Measurements from ENCODE around the gene SPATA3.

The SPATA3 gene

DNA sequence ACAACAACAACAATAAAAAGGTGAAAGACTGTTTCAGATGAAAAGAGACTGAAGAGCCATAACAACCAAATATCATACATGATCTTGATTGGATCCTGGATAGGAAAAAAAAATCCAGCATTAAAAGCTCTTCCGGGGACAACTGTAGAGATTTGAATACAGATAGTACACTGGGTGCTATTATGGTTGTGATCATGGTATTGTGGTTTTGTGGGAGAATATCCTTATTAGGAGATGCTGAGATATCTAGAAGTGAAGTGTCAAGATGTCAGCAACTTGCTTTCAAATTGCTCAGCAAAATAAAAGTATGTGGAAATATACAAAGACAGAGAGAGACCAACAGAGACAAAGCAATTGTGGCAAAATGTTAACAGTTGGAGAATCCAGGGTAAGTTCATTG is 15.5 kb upstream of the SPATA3 start:
- FAIRE-seq: no peak
- no peak for TF ChIP-seq POLR2A (IDR thresholded peaks at IDR 0.05; ENCODE audit: low read depth, low read length)
- DNase-seq (ENCODE audit: insufficient read length, low spot score): no peak

DNA sequence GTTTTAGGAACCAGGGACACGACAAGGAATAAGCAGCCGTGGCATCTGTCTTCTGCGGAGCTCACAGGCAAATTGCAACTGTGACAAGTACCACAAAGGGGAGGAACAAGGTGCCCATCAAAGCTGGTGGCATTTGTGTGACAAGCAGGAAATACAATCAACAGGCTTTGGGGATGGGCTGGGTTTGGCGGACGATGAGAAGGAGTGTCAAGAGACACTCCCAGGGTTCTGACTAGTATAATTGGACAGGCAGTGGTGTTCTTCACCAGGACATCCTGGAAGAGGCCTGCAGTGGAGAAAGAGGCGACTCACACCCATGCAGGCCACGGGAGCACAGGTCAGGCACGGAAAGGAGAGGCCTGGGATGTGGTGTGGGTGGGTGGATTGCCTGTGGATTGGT is 14.2 kb upstream of the SPATA3 start:
- DNase-seq (ENCODE audit: insufficient read length, low spot score) (no peak), FAIRE-seq (no peak)

DNA sequence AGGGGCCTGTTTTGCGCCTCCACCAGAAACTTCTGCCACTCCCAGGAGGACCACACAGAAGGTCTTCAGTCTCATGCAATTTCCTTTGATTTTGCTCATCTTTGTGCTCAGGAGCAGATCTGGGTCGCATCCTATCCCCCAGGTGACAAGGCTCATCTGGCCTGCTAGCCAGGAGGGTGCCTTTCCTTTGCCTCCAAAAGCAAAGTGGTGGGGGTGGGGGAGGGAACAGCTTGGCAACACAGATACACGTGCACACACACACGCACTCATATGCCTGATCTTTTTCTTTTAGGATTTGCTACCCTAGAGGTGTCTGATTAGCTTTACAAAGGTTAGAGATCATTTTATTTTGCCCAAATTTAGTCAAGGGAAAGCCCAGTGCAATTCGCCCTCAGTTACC is 13.8 kb upstream of the SPATA3 start:
- DNase-seq (ENCODE audit: insufficient read length, low spot score) (no peak), FAIRE-seq (no peak)
- TF ChIP-seq POLR2A (IDR thresholded peaks at IDR 0.05; ENCODE audit: low read depth, low read length): no peak

More for the DNA sequence above, 14.2 kb upstream of the SPATA3 start:
- no peak for TF ChIP-seq POLR2A (IDR thresholded peaks at IDR 0.05; ENCODE audit: low read depth, low read length)

GRCh38 chr2:230982528-230982927 is 13.4 kb upstream of the SPATA3 start:
- DNase-seq (ENCODE audit: insufficient read length, low spot score) (no peak), FAIRE-seq (no peak)
- TF ChIP-seq POLR2A (IDR thresholded peaks at IDR 0.05; ENCODE audit: low read depth, low read length): no peak

DNA sequence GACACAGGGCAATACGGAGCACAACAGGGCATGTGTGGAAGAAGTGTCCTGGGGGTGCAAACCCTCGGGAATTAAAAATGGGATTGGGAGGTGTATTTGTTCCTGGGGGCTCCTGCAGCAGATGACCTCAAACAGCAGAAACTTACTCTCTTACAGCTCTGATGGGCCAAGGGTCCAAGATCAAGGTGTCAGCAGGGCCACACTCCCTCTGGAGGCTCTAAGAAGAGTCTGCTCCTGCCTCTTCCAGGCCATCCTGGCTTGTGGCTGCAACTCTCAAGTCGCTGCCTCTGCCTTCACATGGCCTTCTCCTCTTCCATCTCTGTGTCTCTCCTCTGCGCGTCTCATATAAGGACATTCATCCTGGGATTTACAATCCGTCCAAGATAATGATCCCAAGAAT is 12.4 kb upstream of the SPATA3 start:
- no peak for FAIRE-seq
- TF ChIP-seq POLR2A (IDR thresholded peaks at IDR 0.05; ENCODE audit: low read depth, low read length): no peak
- no peak for DNase-seq (ENCODE audit: insufficient read length, low spot score)

DNA sequence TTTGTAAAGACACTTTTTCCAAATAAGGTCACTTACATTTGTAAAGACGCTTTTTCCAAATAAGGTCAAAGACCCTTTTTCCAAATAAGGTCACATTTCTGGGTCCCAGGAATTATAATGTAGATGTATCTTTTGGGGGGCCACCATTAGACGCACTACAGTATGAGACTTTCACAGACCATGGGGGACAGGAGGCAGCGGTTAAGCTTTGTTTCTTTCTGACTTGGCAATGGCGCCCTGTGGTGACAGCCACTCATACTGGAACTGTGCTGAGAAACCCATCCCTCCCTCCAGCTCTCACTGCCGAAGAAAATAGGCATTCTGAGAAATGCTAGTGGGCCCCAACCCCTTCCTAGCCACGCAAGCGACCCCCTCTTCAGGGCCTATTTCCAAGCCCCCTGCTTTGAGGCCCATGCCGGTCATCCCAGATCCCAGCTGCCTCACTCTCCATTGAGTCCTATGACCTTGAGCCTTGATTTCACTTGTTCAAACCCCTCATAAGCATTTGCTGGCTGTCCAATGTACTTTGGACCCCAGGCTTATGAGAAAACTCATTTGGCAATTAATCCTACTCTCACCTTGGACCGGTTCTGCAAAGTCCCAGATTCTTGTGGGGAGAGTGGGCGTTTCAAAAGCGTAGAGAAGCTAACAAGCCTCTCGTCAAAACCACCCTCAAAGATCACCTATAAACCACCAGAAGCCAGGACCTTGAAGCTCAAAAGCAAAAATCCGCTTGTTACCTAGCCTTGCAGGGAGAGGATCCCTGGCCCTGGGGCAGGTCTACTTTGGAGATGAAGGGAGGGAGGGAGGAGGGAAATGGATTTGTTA is 11.3 kb upstream of the SPATA3 start:
- FAIRE-seq: no peak

DNA sequence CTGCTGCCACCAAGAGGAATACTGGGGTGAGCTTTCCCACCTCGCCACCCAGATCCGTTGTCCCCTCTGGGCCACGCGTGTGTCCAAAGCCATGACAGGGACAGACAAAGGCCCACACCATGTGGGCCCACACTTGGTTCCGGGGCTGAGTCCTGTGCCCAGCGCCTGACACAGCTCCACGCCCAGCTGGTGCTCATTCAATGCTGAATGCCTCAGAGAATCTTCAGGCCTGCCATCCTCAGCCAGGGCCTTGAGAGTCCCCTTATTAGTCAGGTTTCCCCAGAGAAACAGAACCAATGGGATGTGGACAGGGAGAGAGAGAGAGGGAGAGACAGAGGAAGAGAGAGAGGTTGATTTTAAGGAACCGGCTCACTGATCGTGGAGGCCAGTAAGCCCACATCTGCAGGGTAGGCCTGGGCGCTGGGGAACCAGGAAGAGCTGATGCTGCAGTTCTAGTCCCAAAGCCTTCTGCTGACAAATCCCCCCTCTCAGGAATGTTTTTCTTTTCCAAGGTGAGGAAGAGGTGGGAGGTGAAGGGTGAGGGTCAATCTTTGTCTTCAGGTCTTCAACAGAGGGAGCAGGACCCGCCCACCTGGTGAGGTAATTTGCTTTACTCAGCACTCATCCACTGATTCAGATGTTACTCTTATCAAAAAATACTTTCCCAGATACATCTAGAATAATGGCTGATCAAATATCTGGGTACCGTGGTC is 10.2 kb upstream of the SPATA3 start:
- DNase-seq (ENCODE audit: insufficient read length, low spot score) (no peak), FAIRE-seq (no peak)
- TF ChIP-seq POLR2A (IDR thresholded peaks at IDR 0.05; ENCODE audit: low read depth, low read length): no peak

More for the DNA sequence above, 11.3 kb upstream of the SPATA3 start:
- no peak for TF ChIP-seq POLR2A (IDR thresholded peaks at IDR 0.05; ENCODE audit: low read depth, low read length)
- no peak for DNase-seq (ENCODE audit: insufficient read length, low spot score)

DNA sequence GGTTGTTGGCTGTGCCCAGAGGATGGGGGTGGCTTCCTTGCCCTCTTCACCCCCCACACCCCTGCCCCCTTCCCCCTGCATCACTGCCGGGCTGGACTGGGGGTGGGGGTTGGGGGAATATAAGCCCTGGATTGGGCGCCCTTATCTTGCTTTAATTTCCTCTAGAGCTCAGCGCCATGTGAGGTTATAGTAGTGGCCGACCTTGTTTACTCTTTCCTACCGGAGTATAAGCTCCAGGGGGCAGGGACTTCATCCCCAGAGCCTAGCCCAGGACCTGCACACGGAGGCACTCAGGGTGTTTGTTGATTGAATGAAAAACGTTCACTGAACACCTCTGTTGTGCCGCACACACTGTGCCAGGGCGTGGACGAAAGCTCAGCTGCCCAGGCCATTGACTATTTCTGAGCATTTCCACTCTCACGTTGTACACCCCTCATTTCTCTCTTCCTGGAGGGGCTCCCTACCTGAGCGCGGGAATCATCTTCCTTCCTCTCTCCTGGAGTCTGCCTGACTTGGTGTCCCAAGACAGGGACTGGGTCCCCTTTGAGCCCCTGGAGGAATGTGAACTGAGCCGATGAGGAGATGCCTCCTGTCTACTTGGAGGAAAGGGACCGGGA is 9.3 kb upstream of the SPATA3 start:
- TF ChIP-seq POLR2A (IDR thresholded peaks at IDR 0.05; ENCODE audit: low read depth, low read length): no peak
- no peak for DNase-seq (ENCODE audit: insufficient read length, low spot score)
- no peak for FAIRE-seq

DNA sequence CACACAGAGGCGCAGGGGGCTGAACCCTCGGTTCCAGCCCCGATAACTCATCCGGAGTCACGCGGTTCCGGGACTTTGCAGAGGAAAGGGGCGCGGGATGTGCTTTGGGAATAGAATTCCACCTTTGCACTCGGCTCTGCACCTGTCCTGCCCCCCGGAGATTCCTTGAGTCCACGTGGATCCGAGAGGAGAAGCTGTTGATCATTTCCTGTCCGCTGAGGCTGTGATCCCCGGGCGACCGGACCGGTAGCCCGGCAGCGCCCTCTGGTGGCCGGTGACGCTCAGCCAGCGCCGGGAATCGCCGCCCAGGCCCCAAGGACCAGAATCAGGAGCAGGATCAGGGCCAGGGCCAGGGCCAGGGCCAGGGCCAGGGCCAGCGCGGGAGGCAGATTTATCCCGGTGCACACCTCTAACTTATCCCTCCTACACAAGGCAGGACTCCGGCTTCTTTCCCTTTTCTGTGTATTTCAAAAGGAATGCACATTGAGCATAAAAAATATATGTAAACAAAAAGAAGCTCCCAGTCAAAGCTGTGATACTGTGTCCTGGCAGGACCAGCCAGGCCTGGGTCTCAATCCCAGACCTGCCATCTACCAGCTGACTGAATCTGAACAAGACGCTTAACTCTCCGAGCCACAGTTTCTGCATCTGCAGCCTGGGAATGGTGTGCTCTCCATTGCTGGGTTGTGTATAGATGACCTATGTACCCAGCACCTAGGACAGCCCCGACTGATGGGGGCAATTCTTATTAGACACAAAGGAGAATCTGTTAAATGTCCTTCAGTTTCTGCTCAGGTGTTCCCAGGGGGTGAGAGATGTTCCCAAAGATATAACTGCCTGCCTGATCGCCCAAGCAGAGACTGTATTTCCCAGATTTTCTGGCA is 8.5 kb upstream of the SPATA3 start:
- FAIRE-seq (no peak), DNase-seq (ENCODE audit: insufficient read length, low spot score) (peak; percentile 97)
- TF ChIP-seq POLR2A (IDR thresholded peaks at IDR 0.05; ENCODE audit: low read depth, low read length): no peak

- TF ChIP-seq POLR2A (IDR thresholded peaks at IDR 0.05; ENCODE audit: low read depth, low read length): no peak
- DNase-seq (ENCODE audit: insufficient read length, low spot score) (no peak), FAIRE-seq (no peak)
Measured at GRCh38 chr2:230989731-230990130, 6.2 kb upstream of the SPATA3 start.

DNA sequence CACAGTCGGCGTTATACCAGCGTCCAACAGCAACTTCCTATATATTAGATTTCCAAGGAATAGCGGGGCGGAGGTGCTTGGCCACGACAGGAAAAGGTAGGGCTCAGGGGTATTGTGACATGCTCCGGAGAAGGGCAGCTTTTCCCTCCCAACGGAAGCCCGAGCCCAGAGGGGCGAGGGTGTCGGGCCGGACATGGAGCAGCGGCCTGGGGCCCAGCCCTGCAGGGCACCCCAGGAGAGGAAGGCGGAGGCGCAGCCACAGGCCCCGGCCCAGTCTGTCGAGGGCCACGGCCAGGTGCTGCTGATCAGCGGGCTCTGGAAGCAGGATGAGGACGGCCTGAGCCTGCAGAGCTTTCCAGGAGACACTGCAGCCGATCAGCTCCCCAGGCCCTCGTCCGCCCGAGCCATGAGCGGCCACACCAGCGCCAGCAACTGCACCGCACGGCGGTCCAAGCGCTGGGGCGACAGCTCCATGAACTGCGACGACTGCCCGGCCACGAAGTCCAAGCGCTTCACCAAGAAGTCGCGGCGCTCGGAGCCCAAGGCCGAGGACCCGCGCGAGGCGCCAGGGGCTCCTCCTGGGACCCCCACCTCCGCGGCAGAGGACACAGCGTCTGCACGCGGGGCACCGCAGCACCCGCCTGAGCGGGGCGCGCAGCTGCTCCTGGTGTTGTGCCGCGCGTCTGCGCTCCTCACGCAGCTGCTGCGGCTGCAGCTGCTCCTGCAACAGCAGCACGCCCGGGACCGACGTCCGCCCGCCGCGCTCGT is 5.6 kb upstream of the SPATA3 start:
- no peak for DNase-seq (ENCODE audit: insufficient read length, low spot score)
- no peak for TF ChIP-seq POLR2A (IDR thresholded peaks at IDR 0.05; ENCODE audit: low read depth, low read length)
- no peak for FAIRE-seq

DNA sequence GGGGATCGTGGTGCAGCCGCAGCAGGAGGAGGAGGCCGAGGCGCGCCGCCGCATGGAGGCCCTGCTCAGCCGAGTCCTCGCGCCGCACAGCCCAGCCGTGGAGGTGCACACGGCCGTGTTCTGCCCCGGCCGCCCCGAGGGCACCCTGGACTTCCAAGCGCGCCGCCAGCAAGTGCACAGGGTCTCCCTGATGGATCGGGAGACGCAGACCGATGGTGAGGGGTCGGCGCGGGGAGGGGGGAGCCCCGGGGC is 5.1 kb upstream of the SPATA3 start:
- no peak for DNase-seq (ENCODE audit: insufficient read length, low spot score)
- no peak for FAIRE-seq
- no peak for TF ChIP-seq POLR2A (IDR thresholded peaks at IDR 0.05; ENCODE audit: low read depth, low read length)

- DNase-seq (ENCODE audit: insufficient read length, low spot score) (no peak), FAIRE-seq (no peak)
- no peak for TF ChIP-seq POLR2A (IDR thresholded peaks at IDR 0.05; ENCODE audit: low read depth, low read length)
Measured at GRCh38 chr2:230991598-230991997, 4.3 kb upstream of the SPATA3 start.
